CD4-positive, alpha-beta T cell treated with Interleukin-21 for 1 hour (primary cell): ENCODE measurements around the gene ANK3.
"Not testable (repeated sequence)": the region's sequence is repeated elsewhere in the genome, so short reads cannot be mapped to it uniquely, and the experiment has no call there.

Experiments
- DNase-seq: peaks from one replicate; pipeline ENCODE4 v3.0.0-alpha.2; 2020

Gene ANK3

DNA sequence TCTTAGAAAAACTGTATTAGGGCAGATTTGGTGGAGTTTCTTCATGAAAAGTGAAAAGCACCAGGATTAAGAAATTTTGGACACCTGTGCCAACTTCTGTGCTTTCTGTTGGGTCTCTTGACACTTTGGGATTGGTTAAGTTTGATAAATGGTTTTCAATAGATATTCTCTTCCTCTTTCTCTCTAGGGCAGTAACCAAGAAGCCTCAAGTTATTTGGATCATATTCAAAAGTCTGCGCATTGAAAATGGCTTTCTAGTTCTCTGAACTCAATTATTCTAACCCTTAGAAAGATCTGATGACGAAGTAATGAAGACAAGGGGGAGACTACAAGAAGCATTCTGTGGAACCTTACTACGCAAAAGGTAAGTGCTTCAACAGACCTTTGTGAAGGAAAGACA lies 339.3 kb downstream of the ANK3 start:
- no peak for DNase-seq

DNA sequence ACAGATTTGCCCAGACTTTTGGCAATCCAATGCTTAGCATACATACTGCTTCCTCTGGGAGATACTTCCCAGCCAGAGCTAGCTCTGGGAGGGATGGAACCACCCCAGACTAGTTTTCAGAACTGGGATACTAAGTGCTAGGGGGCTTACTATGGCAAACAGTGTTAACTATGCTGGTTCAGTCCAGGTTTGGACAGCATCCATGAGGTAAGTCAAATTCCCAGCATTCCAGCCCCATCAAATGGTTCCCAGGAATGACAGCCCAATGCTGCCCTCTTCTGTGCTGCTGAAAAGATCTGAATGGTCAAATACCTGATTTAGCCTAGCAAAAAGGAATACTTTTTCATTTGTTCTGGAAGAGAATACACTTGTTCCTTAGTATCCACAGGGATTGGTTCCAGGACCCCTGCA lies 341.6 kb downstream of the ANK3 start:
- DNase-seq = no peak

DNA sequence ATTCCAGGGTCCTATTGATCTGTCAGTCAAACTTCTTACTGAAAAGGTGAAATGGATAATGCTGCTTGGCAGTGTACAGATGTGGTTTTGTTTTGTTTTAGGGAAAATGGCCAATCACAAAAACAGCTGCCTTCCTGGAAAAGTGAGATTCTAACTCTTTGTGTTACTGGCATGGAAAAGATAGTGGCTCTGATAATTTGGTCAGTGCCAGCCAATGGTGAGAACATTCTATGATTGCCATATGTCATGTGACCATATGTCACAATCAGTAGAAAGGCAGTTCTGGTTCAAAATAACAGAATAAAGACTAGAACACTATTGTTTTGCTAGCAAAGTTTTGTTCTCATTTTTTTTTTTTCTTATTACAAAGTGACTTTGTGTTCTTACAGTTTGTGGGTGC lies 344.1 kb downstream of the ANK3 start:
- DNase-seq = no peak

DNA sequence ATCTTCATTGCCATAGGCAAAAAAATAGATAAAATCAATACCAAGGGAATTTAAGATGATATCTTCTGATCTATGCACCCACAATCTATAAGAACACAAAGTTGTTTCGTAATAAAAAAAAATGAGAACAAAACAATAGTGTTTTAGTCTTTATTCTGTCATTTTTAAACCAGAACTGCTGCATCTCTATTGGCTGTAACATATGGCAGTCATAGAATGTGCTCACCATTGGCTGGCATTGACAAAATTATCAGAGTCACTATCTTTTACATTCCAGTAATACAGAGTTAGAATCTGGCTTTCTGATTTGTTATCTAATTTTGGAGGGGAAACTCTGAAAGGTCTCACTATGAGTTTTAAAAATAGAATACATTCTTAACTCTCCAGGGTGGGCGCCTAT lies 344.7 kb downstream of the ANK3 start:
- no peak for DNase-seq

DNA sequence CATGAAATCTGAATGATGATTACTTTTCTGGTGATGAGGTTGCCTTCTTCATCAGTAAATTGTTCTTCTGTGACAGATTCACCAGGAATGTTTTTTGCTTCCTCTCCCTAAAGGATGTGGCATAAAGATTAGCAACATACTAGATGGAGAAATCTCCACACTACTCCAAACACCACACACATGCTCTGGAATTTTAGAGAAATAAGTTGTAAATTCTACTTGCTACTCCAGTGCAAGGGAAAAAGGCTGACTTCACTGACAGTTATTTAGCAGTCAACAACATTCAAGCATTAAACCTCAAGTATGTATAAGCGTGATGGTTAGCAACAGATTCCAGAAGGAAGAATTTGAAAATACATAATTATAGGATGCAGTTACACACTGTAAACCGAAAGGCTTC lies 345.4 kb downstream of the ANK3 start:
- no peak for DNase-seq

DNA sequence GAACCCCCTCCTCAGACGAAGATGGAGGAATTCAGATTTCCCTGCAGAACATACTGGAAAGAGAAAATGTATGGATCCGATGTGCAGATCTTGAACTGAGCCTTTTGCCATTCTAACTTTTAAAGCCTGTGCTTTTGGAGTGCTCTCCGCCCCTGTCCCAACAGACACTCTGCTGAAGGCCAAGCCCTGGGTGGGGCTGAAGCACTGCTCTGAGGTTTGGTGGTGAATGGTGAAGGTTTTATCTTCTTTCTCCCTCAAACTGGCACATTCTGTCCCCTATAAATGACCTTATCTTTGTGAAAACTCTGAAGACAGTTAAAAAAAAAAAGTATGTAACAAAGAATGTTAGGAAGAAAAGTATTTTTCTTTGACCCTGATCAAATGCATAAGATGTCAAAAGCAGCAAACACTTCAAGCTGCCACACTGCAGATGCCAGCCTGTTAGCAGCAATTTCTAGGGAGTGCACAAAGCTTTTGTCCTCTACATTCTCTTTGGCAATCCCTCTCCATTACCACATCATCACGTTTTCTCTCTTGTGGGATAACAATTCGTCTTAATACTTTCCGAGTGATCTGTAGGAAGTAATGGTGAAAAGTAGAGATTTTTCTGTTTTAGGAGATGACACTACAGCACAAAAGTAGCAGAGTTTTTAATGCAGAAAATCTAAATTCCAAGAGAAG lies 346.0 kb downstream of the ANK3 start:
- no peak for DNase-seq

DNA sequence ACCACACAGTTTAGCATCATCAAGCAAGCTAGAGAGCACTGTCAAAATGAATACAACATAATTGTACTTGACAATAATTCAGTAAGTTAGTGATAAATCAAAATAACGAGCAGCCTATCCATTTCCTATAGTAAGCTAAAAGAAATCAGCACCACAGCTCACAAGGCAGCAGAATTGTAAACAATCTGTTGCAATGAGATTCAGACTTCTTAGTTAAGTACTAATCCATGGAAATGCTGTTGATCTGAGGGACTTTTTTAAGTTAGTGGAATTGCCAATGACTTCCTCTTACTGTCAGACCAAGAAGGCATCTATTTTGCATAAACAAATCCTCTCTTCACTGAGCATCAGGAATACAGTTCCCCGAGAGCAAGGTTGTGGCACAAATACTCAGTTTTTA lies 346.8 kb downstream of the ANK3 start:
- DNase-seq = no peak

DNA sequence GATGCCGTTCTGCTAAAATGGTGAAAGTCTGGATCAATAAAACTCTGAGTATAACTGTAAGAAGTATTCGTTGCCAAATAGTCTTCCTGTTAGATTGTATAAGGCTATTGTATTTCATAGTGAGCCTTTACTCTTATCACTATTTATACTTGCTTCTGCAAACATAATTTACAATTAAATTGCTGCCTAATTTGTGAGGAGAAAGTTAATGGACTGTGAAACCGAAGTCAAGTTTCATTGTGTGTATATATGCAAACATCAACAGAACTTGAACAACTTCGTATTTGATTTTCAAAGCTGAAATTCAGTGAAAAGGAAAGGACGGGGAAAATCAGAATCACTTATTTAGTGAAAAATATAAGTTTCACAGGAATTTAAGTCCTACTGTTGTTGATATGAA lies 347.4 kb downstream of the ANK3 start:
- no peak for DNase-seq

DNA sequence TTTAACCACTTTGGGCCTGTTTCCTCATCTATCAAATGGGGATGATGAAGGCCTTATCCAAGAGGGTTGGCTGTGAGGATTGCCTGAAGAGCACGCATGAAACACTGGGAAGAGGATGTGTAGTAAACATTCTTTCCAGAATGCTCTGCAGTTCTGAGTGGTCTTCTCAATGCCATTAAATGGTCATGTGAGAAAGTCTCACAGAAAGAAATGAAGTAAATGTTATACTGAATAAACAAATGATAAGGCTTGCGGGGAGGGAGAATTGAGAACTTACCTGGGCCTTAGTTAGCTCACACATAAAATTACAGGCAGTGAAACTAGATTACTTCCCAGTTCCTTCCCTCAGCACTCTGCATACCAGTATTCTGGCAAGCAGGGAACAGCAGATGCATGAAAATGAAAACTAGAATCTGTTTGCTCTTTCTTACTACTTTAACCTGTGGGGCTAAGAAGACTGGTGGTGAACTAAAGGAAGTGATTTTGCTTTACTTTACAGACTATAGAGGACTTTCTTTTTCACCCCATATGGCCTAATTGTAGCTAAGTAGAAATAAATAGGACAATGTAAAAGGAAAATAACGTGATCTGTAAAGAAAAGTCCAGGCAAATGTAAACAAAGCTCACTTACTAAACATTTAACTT lies 348.1 kb downstream of the ANK3 start:
- no peak for DNase-seq

DNA sequence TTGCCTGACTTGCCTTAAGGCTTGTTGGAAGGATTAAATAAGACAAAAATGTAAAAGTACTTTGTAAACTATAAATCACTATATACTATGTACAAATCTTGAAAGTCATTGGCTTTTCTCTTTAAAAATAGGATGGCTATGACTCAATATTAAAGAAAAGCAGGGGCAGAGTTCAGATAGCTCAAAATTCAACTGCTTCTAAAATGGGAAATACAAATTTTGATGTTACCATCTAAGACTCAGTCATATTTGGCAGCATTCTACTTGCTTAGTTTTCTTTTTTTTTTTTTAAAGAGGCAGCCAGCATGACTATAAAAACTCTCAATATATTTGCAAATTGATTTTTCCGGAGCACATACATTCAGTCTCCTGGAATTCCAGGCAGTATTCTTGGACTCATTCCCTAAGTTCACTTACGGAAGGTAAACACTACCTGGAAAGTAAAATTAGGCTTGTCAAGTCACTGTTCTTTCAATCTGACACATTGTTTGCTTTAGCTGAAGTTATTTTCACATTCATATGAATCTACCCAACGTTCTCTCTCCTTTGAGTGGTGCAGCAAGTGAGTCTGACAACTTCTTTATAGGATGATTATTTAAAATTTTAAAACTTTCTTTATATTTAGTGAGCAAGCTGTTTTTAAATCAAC lies 349.5 kb downstream of the ANK3 start:
- no peak for DNase-seq

DNA sequence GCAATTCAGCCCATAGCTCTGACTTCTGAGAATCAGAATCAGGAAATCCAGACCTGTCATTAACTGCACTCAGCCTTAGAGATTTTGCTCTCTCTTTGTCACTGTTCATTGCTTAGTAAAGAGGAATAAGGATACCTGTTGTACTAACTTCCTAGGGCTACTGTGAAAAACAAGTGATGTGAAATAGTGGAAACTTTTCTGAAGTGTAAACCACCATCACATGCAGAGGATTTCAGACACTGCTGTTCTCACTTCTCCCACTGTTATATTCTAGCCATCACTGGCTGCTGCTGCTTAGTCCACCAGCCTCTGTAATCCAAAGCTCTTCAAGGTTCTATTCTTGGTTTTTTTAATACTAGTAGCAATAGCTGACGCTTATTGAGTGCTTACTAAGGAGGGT lies 353.7 kb downstream of the ANK3 start:
- no peak for DNase-seq

DNA sequence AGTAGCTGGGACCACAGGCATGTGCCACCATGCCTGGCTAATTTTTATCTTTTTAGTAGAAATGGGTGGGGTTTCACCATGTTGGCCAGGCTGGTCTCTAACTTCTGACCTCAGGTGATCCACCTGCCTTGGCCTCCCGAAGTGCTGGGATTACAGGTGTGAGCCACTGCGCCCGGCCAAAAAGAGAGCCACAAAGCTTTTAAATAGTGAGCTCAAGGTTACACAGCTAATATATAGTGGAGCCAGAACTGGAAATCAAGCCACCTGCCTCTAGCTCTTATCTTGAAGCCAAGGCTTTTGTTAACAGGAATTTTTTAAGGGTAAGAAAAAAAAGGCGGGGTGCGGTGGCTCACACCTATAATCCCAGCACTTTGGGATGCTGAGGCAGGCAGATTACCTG lies 354.3 kb downstream of the ANK3 start:
- DNase-seq = not testable (repeated sequence)

DNA sequence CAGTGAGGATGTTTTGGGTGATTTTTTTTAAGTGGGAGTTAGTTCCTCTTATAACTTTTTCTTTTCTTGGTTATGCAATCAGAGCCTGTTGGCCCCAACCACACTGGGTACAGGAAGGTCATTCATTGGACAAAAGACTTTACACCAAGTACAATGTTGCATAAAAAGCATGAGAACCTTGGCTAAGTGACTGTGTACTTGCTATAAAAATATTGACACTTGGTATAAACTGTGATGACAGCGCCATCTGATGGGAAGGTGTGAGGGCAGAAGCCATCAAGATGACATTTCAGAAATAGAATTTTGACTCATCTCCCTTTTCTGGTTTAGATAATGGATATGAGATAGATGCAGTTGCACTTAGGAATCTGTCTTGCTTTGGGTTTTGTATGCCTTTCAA lies 357.0 kb downstream of the ANK3 start:
- DNase-seq = peak; percentile 40

DNA sequence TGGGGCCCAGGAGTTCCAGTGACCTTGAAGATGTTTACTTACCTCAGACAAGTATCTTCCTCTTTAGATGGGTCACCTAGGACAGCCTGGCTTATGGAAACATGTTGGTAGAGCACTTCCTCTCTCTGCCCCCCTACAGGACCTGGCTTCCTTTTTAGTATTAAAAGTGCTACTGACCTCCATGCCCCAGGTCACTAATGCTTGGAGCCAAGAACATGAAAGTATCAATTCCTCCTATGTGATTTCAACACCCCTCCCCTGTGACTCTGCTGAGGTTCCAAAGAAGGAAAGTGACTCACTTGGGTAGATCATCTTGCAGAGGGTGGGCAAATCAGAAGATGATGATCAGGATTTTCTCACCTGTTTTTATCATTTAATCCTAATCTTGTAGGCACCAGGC lies 358.0 kb downstream of the ANK3 start:
- peak; percentile 11 for DNase-seq

DNA sequence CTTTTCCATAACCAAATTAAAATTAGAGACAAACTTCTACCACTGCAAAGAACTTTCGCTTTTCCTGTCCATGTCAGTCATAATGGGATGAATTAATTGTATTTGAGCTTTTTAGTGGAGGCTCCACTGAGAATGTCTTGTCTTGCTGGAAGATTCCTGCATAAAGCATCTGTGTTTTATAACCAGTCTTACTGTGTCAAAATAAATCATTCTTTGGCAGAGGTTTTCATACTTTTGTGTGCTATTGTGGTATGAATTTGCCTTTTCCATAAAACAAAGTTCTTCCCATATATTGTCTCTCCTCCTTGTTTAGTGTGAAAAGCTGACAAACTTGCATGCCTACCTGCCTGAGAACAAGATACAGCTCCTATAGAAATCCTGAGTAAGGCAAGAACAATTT lies 358.5 kb downstream of the ANK3 start:
- no peak for DNase-seq

DNA sequence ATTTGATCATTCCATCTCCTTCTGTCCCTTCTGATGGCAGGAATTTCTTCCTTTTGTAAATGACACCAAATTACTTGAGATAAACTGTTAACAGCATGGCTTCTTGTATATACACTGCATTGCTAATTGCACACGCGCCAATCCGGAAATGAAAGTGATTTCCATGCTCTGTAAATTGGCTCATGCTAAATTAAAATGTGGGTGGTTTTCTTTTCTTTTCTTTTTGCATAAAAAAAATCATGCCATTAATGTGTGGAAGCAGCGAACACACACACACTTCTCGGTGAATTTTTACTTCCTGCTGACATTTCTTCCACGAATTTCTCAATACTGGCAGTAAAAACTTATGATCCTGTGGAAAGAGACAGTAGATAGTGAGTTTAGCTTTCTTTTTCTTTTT lies 360.2 kb downstream of the ANK3 start:
- DNase-seq = no peak

DNA sequence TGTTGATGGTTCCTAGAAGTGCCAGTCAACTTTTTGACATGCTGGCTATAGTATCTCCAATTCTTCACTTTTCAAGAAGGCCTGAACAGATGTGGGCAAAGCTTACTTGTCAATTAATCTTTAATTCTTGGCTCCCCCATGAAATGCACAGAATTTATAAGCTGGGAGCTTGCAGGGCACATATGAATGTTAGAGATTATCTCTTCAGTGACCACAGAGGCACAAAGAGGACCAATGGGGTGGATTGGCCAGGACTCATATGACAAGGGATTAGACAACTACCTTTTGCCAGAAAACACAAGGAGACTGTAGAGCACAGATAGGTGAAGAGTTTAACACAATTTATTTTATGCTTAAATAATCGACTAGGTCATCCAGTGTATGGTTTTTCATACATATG lies 361.6 kb downstream of the ANK3 start:
- no peak for DNase-seq

DNA sequence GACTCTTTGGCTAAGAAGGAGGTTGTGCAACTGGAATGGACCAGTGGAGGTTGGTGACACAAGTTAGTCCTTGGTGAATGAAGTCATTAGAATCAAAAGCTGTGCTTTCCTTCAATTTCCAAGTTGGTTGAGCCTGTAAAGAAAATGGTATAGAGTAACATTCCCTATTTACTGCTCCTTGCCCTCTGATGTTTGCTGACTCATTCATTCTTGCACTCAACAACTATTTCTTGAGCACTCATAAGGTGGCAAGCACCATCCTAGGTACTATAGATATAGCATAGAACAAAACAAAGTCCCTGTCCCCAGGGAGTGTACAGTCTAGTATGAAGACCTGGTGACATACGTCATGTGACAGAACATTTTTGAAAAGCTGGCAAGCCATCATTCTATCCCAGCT lies 364.4 kb downstream of the ANK3 start:
- DNase-seq = no peak

DNA sequence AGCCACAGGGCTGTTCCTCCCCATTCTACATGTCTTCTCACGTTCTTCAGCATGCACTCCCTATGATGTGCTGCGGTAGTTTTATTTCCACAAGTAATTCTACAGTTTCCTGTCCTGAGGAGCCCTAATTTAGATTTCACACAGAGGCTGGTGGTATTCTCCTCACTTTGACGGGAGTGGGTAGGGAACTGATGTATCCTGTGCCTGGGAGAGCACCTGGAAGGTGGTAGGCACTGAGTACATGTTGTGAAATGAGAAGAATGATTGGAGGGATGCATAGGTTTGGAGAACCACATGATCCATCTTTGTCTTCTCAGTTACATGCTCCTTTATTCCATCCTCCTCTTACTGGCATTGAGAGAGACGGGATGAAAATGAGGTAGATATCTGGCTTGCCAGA lies 365.2 kb downstream of the ANK3 start:
- DNase-seq = no peak

DNA sequence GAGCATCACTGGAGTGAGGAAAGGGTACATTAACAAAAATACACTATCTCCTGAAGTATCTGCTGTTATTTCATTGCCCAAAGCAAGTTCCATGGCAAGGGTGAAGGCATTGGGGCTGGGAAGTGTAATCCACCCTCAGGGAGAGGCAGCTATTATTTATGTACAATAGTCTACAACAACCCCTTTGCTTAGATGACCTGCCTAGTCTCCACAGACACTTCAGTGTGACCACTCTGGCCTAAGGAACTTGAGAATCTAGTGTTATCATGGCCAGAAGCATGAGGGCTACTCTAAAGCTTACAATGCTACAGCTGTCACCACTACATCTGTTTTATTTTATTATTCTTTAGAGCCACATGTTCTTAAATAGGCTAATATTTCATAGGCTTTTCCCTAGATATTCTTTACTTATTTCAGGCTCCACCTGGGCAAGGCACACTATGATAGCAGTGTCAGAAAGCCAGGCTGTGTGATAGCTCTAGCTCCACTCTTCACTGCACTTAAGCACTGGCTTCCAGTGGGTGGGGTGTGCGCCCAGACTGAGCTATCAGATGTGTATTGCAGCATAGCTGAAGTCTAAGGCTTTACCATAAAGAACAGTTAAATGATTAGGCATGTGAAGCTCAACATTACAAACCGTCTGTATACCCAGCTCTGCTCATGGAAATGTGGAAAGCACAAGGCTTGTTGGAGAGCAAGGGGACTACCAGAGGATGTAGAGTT lies 366.4 kb downstream of the ANK3 start:
- DNase-seq = no peak

DNA sequence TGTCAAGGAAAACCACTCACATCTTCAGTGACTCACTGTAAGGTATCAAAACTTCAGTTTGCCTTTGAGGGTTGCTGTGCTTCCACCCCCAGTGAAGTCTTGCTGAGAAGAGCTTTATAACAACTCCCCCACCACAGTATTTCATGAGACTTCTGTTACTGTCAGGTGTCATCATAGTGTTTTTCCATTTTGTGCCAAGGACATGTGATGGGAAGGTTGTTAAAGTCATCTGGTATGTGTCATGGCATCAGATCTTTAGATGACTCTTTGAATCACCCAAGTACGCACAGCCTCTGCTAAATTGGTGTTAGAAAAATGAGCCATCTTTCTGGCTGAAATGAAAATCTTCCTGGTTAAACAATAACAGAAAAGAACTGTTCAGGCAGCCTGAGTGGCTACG lies 368.3 kb downstream of the ANK3 start:
- DNase-seq = no peak

DNA sequence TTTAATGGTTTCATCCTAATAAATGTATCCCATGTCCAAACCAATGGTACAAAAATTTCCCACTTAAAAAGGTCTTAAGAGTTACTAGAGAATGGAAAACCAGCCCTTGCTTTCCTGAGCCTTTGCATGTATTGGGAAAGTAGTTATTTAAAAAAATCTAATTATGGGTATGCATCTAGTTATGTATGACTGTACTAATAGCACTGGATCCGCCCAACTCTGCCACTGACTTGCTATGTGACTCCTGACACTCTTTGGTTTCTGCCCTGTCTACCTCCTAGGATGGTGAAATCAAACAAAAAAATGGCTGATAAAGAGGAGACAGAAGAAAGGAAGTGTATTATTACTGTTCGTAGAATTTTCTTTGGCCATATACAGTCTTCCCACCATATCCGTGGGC lies 372.9 kb downstream of the ANK3 start:
- no peak for DNase-seq

DNA sequence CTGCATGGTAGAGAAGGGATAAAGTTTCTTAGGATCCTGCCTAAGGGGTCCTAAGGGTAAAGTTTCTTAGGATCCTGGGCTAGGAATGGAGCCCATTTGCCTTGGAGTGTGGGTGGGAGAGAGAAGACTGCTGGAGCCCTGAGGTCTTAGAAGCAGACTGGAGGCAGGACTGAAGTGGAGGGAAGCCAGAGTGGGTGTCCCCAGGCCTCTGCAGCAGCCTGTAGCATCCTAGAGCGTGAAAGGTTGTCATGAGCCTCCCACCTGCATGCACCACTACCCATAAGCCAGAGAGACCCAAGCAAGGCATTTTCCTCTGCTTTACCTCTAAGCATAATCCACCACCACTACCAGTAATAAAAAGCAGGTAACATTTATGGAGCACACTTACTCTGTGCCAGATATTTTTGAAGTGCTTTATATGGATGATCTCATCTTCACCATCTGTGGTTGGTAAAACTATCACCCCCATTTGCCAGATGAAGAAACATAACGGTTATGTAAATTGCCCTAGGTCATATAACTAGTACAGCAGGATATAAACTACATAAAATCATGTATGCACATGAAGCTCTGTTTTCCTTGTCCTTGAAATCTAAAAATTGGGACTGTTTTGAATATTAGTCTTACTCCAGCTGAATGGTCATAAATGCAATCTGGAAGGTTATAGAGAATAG lies 379.8 kb downstream of the ANK3 start:
- DNase-seq = no peak
